GM12874 (cell line): ENCODE measurements around the gene RBM23.

Experiments
- TF ChIP-seq, protein P1 (sequence below): IDR thresholded peaks from 2 replicates; pipeline ENCODE4 v1.5.1; 2011; ENCODE audit warnings: low read depth, mild to moderate bottlenecking, control low read depth, low read length, moderate library complexity; ENCODE audit not compliant: insufficient read depth

The RBM23 gene

DNA sequence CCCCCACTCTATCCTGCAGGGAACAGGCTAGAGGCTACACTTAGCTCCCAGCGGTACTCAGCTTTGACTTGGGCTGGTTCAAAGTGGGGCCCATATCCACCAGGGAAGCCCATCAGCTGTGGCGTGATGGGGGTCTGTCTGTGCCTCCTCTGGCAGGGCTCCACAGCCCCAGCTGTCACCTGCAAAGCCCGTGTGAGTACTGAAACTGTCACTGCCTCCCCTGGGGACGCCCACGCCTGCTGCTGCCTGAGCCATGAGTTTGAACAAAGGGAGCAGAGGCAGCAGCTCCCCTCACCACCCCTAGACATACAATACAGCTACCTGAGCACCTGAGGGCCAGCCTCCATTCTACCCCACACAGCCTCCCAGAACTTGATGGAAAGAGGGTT, 31.0 kb downstream of the RBM23 start:
- TF ChIP-seq, protein P1, sequence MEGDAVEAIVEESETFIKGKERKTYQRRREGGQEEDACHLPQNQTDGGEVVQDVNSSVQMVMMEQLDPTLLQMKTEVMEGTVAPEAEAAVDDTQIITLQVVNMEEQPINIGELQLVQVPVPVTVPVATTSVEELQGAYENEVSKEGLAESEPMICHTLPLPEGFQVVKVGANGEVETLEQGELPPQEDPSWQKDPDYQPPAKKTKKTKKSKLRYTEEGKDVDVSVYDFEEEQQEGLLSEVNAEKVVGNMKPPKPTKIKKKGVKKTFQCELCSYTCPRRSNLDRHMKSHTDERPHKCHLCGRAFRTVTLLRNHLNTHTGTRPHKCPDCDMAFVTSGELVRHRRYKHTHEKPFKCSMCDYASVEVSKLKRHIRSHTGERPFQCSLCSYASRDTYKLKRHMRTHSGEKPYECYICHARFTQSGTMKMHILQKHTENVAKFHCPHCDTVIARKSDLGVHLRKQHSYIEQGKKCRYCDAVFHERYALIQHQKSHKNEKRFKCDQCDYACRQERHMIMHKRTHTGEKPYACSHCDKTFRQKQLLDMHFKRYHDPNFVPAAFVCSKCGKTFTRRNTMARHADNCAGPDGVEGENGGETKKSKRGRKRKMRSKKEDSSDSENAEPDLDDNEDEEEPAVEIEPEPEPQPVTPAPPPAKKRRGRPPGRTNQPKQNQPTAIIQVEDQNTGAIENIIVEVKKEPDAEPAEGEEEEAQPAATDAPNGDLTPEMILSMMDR: no peak

DNA sequence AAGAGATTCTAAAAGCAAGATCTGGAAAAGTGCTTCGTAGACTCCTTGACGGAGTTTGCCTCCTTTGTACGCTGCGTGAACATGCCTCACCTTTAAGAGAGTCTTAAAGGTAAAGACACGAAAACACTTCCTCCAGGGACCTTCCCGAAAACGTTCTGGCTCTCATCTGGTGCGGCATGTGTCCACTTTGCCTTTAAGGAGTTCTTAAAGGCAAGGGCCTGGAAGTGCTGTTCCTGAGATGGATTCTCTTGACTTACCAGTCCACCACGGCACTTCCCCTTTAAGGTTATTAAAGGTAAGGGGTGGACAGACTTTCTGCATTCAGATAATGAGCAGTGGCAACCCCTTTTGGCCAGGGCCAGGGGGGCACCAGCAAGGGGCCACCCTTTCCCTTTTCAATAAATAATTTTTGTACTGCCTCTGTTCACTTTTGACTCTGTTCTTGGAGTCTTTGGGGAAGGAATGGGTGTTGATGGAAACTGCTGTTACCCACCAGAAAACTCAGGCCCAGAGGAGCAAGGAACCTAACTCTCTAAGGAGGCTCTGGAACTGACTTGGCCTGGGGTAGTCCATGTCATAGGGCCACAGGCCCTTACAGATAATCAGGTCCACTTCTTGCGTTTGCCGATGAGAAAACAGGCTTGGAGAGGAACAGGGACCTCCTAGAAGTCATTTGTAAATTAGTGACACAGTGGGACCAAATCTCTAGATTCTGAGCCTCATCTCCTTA, 31.5 kb downstream of the RBM23 start:
- TF ChIP-seq, protein P1: no peak

DNA sequence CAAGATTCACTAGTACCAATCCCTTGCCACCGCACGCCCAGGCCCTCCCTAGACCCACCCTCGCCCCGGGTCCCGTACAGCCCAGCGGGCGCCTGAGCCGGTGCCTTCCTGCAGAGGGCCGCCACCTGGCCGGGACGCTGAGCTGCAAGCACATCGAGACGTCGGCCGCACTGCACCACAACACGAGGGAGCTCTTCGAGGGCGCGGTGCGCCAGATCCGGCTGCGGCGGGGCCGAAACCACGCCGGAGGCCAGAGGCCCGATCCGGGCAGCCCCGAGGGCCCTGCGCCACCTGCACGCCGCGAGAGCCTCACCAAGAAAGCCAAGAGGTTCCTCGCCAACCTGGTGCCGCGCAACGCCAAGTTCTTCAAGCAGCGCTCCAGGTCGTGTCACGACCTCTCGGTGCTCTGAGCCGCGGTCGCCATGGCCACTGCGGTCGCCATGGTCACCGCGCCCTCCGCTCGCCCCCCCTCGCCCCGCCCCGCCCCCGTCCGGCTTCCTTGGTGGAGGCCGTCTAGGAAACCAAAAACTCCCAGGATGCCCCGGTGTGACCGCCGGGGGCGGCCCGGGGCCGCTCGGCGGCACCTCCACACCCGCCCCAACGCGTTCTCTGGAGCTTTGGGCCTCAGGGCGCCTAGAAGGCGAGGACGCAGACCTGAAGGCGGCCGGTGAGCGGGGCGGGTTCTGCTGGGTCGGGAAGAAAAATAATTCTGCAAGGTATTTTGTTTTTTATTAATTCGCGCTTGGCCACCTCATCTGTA, 32.3 kb downstream of the RBM23 start:
- TF ChIP-seq, protein P1: peak; percentile 40

DNA sequence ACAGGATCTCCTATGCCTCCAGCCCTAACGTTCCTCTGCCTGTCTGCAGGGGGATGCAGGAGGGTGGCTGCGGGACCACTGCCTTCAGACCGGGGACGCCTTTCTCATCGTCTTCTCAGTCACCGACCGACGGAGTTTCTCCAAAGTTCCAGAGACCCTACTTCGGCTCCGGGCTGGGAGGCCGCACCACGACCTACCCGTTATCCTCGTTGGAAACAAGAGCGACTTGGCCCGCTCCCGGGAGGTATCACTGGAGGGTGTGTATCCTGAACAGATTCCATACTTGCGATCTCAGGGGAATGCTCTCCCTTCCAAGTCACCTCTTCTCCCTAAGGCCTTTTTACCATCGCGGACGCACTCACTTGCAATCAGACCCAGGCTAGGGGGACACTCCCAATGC, 33.0 kb downstream of the RBM23 start:
- TF ChIP-seq, protein P1: no peak

DNA sequence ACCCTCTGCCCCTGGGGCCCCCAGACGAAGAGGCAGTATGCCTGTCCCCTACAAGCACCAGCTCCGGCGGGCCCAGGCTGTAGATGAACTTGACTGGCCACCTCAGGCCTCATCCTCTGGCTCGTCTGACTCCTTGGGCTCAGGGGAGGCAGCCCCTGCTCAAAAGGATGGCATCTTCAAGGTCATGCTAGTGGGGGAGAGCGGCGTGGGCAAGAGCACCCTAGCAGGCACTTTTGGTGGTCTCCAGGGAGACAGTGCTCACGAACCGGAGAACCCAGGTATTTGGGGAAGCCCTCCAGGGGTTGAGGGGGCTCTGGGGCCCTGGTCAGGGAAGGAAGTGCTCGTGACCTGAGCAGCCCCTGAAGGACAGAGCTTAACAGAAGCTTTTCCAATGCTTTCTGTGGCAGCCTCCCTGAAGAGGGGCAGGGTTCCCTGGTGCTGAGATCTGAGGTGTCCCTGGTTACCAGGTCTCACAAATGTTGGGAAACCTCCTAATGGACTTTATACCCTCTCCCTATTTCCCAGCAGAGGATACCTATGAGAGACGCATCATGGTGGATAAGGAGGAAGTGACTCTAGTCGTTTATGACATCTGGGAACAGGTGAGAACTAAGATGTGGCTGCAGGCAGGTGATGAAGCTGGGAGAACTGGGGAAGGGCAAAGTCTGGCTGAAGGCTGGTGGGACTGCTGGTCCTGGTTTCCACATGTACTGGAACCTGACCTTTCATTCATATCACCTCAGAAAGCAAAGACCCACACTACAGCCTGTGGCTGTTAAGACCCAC, 34.0 kb downstream of the RBM23 start:
- TF ChIP-seq, protein P1: no peak

DNA sequence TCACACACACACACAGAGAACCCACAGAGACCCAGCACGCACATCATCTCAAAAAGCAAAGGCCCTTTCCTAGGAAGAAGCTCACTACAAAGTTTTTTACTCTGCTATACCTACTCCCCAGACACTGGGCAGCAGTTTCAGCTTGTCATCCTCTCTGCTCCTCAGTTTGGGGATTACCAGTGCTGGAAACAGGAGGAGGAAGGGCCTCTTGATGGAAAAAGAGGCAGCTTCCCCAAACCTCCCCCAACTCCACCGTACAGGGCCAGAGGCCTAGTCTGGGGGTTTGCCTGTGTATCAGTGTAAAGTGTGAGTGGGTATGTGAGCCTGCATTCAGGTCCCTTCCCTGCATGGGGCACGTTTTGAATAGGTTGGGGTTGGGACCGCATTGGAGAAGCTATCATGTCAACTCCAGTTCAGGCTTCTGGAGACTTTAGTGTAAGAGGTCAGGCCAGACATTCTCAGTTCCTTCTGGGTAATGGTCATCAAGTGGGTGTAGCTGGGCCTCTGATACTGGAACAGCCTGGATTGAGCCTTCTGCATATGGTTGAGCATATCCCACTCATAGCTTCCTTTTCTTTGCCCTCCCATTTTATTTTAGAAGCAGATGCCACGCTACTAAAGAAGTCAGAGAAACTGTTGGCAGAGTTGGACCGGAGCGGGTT, 34.7 kb downstream of the RBM23 start:
- TF ChIP-seq, protein P1: no peak
